ENCODE measurements around the gene FBN1. TPM values are rescaled to one million over a fixed set of nuclear protein-coding genes. Genes with fewer than 3 reads are reported as not detected.

FBN1 gene
- total RNA-seq, 1 experiment from 2014 or later = 5.2 TPM

DNA sequence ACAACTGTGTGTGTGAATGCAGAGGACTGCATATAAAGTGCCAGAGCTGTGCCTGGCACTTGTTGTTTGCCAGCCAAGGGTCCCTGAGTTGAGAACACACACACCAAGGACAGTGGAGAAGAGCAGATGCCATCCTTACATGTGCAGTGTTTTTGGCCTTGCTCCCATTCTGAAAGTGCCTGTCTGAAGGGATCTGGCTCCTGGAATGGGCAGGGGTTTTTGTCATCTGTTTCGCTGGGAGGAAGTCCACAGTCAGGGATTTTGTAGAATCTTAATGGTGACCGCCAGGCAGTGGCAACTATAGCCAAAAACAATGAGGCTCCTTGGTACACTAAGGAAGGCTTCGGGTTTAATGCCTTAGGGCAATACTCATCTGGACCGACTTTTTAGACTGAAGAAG is 250.5 kb downstream of the FBN1 start:
- no peak for ATAC-seq
- CTCF ChIA-PET = interaction anchor here (1.0 kb wide), 1 partner anchor 113 kb away, joined by 3 read pairs; no protein-coding TSS in a partner anchor
- no peaks in the 10 kb centered on the region for H3K36me3 Mint-ChIP-seq
- H3K27ac Mint-ChIP-seq = no peak overlapping the region
- TF ChIP-seq ETV6 (CRISPR knock-in tag; IDR thresholded peaks at IDR 0.05) = no peak
- TF ChIP-seq, protein P1, sequence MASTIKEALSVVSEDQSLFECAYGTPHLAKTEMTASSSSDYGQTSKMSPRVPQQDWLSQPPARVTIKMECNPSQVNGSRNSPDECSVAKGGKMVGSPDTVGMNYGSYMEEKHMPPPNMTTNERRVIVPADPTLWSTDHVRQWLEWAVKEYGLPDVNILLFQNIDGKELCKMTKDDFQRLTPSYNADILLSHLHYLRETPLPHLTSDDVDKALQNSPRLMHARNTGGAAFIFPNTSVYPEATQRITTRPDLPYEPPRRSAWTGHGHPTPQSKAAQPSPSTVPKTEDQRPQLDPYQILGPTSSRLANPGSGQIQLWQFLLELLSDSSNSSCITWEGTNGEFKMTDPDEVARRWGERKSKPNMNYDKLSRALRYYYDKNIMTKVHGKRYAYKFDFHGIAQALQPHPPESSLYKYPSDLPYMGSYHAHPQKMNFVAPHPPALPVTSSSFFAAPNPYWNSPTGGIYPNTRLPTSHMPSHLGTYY (CRISPR knock-in tag; IDR thresholded peaks at IDR 0.05) = no peak
- TF ChIP-seq SMAD3 (CRISPR knock-in tag; IDR thresholded peaks at IDR 0.05; ENCODE audit: borderline replicate concordance) = no peak
- no peak for TF ChIP-seq CREM (CRISPR knock-in tag; IDR thresholded peaks at IDR 0.05)
- POLR2A ChIA-PET = no interaction called here
- no peak for DNase-seq (ENCODE audit: low spot score)
- H3K4me1 Mint-ChIP-seq = 0 out of 2 replicates have a peak, but pooled peaks cover 3% of the 10 kb centered on the region
- 0 out of 2 replicates have a peak, but pooled peaks cover 3% of the 10 kb centered on the region for H3K9me3 Mint-ChIP-seq
- no peak overlapping the region for H3K4me3 Mint-ChIP-seq
- H3K27me3 Mint-ChIP-seq (ENCODE audit: low read depth) = no peaks in the 10 kb centered on the region

DNA sequence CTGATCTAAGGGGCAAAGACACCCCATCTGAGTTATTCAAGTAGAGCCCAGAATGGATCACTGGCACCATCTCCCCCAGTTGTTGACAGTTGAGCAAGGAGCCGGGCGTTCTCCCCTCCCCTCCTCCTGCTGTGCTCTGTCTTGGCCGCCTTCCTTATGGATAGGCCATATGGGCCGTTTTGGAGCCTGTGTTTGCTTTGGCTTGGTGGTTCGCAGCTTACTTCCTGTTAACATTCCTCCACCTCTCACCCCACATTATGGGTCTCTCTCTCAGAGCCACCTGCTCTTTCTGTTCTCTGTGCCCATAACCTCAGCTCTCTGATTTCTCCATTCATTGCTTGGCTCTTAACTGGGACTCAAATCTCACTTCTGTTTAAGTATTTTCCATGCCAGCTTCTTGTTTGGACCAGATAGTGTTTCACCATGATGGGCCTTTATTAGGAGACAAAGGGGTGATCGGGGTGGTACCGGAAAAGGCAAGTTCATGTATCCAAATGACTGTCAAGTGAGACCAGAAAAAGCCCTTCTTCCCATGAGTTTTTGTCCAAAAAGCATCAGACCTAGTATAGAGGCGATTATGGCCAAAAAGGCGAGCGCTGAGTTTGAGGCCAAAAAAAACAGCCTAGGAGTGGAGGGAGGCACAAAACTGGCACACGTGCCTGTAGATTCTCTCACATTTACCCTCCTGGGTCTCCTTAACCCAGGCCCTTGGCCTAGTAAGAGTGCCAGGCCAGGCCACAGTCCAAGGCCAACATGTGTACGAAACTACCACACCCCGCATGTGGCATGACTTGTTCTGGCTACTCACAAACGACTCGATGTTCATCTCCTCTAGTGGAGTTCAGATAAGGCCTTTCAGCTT is 251.6 kb downstream of the FBN1 start:
- peak; percentile 60 for ATAC-seq
- no peaks in the 10 kb centered on the region for H3K36me3 Mint-ChIP-seq
- no peak for DNase-seq (ENCODE audit: low spot score)
- ChIA-PET CTCF (interaction anchor here (1.0 kb wide), 1 partner anchor 13 kb away, joined by 4 read pairs; no protein-coding TSS in a partner anchor), POLR2A (no interaction called here)
- H3K4me1 Mint-ChIP-seq = 0 out of 2 replicates have a peak, but pooled peaks cover 3% of the 10 kb centered on the region
- no peak overlapping the region for H3K27ac Mint-ChIP-seq
- H3K9me3 Mint-ChIP-seq = 0 out of 2 replicates have a peak, but pooled peaks cover 3% of the 10 kb centered on the region
- H3K27me3 Mint-ChIP-seq (ENCODE audit: low read depth) = no peaks in the 10 kb centered on the region
- H3K4me3 Mint-ChIP-seq = no peak overlapping the region
- TF ChIP-seq, protein P2, sequence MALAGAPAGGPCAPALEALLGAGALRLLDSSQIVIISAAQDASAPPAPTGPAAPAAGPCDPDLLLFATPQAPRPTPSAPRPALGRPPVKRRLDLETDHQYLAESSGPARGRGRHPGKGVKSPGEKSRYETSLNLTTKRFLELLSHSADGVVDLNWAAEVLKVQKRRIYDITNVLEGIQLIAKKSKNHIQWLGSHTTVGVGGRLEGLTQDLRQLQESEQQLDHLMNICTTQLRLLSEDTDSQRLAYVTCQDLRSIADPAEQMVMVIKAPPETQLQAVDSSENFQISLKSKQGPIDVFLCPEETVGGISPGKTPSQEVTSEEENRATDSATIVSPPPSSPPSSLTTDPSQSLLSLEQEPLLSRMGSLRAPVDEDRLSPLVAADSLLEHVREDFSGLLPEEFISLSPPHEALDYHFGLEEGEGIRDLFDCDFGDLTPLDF (CRISPR knock-in tag; IDR thresholded peaks at IDR 0.05) = no peak
- no peak for TF ChIP-seq ZNF317 (CRISPR knock-in tag; IDR thresholded peaks at IDR 0.05; ENCODE audit: borderline replicate concordance, low read depth)
- TF ChIP-seq, protein P3, sequence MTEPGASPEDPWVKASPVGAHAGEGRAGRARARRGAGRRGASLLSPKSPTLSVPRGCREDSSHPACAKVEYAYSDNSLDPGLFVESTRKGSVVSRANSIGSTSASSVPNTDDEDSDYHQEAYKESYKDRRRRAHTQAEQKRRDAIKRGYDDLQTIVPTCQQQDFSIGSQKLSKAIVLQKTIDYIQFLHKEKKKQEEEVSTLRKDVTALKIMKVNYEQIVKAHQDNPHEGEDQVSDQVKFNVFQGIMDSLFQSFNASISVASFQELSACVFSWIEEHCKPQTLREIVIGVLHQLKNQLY (CRISPR knock-in tag; IDR thresholded peaks at IDR 0.05) = no peak
- TF ChIP-seq, protein P4, sequence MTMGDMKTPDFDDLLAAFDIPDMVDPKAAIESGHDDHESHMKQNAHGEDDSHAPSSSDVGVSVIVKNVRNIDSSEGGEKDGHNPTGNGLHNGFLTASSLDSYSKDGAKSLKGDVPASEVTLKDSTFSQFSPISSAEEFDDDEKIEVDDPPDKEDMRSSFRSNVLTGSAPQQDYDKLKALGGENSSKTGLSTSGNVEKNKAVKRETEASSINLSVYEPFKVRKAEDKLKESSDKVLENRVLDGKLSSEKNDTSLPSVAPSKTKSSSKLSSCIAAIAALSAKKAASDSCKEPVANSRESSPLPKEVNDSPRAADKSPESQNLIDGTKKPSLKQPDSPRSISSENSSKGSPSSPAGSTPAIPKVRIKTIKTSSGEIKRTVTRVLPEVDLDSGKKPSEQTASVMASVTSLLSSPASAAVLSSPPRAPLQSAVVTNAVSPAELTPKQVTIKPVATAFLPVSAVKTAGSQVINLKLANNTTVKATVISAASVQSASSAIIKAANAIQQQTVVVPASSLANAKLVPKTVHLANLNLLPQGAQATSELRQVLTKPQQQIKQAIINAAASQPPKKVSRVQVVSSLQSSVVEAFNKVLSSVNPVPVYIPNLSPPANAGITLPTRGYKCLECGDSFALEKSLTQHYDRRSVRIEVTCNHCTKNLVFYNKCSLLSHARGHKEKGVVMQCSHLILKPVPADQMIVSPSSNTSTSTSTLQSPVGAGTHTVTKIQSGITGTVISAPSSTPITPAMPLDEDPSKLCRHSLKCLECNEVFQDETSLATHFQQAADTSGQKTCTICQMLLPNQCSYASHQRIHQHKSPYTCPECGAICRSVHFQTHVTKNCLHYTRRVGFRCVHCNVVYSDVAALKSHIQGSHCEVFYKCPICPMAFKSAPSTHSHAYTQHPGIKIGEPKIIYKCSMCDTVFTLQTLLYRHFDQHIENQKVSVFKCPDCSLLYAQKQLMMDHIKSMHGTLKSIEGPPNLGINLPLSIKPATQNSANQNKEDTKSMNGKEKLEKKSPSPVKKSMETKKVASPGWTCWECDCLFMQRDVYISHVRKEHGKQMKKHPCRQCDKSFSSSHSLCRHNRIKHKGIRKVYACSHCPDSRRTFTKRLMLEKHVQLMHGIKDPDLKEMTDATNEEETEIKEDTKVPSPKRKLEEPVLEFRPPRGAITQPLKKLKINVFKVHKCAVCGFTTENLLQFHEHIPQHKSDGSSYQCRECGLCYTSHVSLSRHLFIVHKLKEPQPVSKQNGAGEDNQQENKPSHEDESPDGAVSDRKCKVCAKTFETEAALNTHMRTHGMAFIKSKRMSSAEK (CRISPR knock-in tag; IDR thresholded peaks at IDR 0.05; ENCODE audit: borderline replicate concordance) = no peak
- no peak for TF ChIP-seq CBFB (CRISPR knock-in tag; IDR thresholded peaks at IDR 0.05; ENCODE audit: low read depth)
- no peak for TF ChIP-seq FOXJ3 (CRISPR knock-in tag; IDR thresholded peaks at IDR 0.05; ENCODE audit: borderline replicate concordance)
- TF ChIP-seq ZBTB21 (CRISPR knock-in tag; IDR thresholded peaks at IDR 0.05; ENCODE audit: borderline replicate concordance) = no peak
- TF ChIP-seq NFATC4 (CRISPR knock-in tag; IDR thresholded peaks at IDR 0.05) = no peak
- no peak for TF ChIP-seq ZNF671 (CRISPR knock-in tag; IDR thresholded peaks at IDR 0.05)
- no peak for TF ChIP-seq RELA (CRISPR knock-in tag; IDR thresholded peaks at IDR 0.05; ENCODE audit: borderline replicate concordance)
- TF ChIP-seq IRF2 (CRISPR knock-in tag; IDR thresholded peaks at IDR 0.05; ENCODE audit: borderline replicate concordance, low read depth) = no peak
- no peak for TF ChIP-seq ZNF219 (CRISPR knock-in tag; IDR thresholded peaks at IDR 0.05; ENCODE audit: borderline replicate concordance)
- TF ChIP-seq, protein P5, sequence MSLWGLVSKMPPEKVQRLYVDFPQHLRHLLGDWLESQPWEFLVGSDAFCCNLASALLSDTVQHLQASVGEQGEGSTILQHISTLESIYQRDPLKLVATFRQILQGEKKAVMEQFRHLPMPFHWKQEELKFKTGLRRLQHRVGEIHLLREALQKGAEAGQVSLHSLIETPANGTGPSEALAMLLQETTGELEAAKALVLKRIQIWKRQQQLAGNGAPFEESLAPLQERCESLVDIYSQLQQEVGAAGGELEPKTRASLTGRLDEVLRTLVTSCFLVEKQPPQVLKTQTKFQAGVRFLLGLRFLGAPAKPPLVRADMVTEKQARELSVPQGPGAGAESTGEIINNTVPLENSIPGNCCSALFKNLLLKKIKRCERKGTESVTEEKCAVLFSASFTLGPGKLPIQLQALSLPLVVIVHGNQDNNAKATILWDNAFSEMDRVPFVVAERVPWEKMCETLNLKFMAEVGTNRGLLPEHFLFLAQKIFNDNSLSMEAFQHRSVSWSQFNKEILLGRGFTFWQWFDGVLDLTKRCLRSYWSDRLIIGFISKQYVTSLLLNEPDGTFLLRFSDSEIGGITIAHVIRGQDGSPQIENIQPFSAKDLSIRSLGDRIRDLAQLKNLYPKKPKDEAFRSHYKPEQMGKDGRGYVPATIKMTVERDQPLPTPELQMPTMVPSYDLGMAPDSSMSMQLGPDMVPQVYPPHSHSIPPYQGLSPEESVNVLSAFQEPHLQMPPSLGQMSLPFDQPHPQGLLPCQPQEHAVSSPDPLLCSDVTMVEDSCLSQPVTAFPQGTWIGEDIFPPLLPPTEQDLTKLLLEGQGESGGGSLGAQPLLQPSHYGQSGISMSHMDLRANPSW (CRISPR knock-in tag; conservative IDR thresholded peaks at IDR 0.05; ENCODE audit: low read depth) = no peak
- TF ChIP-seq, protein P6, sequence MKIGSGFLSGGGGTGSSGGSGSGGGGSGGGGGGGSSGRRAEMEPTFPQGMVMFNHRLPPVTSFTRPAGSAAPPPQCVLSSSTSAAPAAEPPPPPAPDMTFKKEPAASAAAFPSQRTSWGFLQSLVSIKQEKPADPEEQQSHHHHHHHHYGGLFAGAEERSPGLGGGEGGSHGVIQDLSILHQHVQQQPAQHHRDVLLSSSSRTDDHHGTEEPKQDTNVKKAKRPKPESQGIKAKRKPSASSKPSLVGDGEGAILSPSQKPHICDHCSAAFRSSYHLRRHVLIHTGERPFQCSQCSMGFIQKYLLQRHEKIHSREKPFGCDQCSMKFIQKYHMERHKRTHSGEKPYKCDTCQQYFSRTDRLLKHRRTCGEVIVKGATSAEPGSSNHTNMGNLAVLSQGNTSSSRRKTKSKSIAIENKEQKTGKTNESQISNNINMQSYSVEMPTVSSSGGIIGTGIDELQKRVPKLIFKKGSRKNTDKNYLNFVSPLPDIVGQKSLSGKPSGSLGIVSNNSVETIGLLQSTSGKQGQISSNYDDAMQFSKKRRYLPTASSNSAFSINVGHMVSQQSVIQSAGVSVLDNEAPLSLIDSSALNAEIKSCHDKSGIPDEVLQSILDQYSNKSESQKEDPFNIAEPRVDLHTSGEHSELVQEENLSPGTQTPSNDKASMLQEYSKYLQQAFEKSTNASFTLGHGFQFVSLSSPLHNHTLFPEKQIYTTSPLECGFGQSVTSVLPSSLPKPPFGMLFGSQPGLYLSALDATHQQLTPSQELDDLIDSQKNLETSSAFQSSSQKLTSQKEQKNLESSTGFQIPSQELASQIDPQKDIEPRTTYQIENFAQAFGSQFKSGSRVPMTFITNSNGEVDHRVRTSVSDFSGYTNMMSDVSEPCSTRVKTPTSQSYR (CRISPR knock-in tag; IDR thresholded peaks at IDR 0.05) = no peak
- no peak for TF ChIP-seq NR3C1 (CRISPR knock-in tag; conservative IDR thresholded peaks at IDR 0.05; ENCODE audit: low read depth)
- no peak for TF ChIP-seq ZNF263 (CRISPR knock-in tag; IDR thresholded peaks at IDR 0.05; ENCODE audit: low read depth)

Data from WTC11 (cell line).